Globus pallidus (tissue), 1 donor: Measurements from ENCODE around the gene TMPRSS2.
"Not testable (repeated sequence)": the region's sequence is repeated elsewhere in the genome, so short reads cannot be mapped to it uniquely, and the experiment has no call there.

Experiments used
- DNase-seq: peaks from one replicate; pipeline ENCODE4 v3.0.0-alpha.2; 2015; ENCODE audit warnings: low spot score

TMPRSS2 gene

DNA sequence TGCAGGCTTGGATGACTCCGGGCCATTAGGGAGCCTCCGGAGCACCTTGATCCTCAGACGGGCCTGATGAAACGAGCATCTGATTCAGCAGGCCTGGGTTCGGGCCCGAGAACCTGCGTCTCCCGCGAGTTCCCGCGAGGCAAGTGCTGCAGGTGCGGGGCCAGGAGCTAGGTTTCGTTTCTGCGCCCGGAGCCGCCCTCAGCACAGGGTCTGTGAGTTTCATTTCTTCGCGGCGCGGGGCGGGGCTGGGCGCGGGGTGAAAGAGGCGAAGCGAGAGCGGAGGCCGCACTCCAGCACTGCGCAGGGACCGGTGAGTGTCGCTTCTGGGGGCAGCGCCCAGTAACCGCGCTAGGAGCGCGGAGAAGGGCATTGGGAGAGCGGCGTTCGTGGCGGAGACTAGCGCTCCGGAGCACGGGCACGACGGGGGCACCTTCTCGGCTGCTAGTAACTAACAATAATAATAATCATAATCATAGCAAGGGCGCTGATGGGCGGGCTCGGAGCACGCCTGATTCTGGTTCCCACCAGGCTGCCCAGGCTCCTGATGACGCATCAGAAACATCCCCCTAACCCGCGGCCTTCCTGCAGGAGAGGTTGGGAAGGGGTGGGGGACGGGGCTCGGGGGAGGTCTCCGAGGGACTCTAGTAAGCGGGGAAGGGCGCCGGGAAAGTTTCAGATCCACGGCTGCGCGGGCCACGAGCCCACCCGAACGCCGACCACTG lies 81.8 kb downstream of the TMPRSS2 start, which contains the start of gene MX1:
TSS of gene MX1 (plus strand) at position 286 of the 722 bp plus-strand sequence. CDS start 5,832 bp downstream, outside the sequence.
- DNase-seq: peak; percentile 38

DNA sequence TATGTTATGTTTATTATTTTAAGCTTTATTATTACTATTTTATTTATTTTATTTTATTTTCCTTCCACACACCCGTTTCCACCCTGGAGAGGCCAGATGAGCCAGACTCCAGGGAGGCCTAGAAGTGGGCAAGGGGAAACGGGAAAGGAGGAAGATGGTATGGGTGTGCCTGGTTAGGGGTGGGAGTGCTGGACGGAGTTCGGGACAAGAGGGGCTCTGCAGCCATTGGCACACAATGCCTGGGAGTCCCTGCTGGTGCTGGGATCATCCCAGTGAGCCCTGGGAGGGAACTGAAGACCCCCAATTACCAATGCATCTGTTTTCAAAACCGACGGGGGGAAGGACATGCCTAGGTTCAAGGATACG lies 82.4 kb downstream of the TMPRSS2 start:
- no peak for DNase-seq

DNA sequence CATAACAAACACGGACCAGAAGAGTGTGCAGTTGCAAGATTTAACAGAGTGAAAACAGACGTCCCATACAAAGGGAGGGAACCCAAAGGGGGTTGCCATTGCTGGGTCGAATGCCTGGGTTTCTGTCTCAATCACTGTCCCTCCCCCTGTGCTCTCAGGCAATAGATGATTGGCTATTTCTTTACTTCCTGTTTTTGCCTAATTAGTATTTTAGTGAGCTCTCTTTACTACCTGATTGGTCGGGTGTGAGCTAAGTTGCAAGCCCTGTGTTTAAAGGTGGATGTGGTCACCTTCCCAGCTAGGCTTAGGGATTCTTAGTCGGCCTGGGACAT lies 84.7 kb downstream of the TMPRSS2 start:
- not testable (repeated sequence) for DNase-seq

DNA sequence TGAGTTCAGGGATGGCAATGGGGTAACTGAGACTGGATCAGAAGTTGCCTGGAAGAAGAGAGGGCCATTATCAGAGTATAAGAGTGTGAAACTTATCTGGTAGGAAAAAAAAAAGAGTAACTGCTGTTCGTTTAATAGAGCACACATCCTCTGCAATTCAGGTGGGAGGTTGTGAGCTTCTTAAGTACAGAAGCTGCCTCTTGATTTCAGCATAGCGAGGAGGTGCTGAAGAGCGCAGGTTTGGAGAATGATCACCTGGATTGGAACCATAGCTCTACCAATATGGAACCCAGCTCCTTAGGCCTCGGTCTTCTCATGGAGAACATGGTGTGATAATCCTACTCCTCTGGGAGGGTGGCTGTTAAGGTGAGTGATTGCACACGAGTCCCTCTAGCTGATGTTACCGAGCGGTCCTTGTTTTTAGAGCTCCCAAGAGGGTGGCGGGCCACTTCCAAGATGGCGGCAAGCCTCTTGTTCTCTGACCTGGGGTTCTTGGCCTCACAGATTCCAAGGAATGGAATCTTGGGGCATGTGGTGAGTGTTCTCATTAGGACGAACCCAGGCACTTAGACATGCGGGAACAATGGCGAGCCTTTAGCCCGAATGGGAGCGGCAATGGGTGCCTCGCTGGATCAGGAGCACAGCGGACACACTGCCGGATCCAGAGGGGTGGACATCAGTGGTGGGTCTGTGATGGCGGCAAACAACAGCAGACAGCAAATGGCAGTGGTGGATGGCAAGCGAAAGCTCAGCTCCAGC lies 85.2 kb downstream of the TMPRSS2 start:
- DNase-seq: no peak

DNA sequence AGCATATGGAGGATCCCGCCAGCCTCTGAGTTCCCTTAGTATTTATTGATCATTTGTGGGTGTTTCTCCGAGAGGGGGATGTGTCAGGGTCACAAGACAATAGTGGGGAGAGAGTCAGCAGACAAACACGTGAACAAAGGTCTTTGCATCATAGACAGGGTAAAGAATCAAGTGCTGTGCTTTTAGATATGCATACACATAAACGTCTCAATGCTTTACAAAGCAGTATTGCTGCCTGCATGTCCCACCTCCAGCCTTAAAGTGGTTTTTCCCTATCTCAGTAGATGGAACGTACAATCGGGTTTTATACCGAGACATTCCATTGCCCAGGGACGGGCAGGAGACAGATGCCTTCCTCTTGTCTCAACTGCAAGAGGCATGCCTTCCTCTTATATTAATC lies 87.0 kb downstream of the TMPRSS2 start:
- not testable (repeated sequence) for DNase-seq

DNA sequence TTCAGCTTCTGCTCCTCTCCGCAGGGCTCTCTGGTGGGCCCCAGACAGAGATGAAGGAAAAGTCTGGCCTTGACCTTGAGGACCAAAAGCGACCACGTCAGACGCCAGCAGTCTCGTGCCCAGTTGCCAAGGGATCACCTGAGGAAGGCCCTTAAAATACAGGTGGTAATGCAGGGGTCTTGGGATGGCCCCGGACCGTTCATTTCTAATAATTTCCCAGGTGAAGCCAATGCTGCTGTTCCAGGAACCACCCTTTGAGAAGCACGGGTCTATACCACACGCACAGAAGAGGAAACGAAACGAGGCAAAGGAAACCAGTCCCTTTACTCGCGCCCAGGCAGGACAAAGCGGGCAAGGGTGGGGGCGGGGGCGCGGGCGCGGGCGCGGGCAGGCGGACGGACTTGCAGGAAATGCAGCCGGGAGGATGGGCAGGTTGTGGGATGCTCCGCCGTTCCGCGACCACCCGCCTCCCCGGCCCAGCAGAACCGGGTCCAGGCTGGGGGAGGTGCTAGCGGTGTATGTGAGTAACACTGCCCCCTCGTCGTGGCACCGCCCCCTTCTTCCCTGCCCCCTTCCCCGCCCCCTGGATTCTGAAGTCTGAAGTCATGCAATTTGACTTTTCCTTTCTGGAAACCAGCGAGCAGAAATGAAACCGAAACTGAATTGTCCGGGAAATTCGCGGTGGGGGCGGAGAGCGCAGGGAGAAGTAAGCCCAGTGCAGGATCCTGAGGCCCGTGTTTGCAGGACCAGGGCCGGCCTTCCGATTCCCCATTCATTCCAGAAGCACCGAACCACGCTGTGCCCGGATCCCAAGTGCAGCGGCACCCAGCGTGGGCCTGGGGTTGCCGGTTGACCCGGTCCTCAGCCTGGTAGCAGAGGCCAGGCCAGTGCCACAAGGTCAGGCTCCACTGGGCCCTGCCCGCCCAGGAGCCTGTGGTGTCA lies 87.8 kb downstream of the TMPRSS2 start:
- peak; percentile 73 for DNase-seq

DNA sequence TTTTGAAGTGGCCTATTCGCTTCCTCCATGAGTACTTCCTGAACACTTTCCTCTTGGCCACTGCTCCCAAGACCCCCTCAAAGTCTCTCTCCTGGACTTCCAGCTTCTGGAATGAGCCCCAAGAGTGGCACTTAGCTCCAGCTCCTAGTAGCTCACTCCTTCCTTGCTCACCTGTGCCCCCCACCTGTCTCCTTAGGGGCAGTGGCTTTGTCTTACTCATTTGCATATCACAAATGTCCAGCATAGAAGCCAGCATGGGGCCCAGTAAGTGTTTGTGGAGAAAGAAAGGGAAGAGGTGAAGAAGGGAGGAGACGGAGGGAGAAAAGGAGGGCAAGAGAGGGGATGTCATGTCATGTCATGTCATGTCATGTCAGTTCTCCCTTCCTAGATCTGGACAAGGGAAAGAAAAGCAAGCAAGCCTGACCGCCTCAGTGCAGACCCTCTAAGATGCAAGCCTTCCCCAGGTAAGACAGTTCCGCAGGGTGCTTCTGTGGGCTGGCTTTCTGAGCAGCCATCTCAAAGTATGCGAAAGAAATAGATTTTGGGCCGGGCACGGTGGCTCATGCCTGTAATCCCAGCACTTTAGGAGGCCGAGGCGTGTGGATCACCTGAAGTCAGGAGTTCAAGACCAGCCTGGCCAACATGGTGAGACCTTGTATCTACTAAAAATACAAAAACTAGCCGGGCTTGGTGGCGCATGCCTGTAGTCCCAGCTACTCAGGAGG lies 88.8 kb downstream of the TMPRSS2 start:
- no peak for DNase-seq

DNA sequence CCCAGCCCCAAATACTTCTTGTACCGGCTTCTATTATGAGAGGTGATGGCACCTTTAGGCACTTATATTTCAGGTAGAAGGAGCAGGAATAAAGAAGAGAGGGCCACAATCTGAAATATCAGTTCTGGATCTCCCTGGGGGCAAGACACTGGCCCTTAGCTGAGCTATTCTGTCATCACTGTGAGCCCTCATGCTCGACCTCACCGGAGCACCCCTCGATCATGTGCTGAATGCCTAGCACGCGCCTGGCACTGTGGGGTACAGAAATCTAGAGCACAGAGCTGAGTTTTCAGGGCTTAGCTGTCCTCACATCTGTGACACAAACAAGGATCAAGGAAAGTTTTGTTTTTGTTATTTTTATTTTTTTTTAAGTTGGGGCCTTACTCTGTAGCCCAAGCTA lies 89.6 kb downstream of the TMPRSS2 start:
- DNase-seq: no peak

DNA sequence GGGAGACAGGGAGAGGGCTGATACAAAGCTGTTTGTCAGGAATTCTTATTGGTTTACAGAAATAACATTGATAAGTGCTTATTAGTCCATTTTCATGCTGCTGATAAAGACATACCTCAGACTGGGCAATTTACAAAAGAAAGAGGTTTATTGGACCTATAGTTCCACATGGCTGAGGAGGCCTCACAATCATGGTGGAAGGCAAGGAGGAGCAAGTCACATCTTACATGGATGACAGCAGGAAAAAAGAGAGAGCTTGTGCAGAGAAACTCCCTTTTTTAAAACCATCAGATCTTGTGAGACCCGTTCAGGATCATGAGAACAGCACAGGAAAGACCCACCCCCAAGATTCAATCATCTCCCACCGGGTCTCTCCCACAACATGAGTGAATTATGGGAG lies 90.5 kb downstream of the TMPRSS2 start:
- not testable (repeated sequence) for DNase-seq
